GM12892 (cell line): ENCODE results near the gene CHCHD3.

ENCODE experiments used
- DNase-seq: peaks from one replicate; pipeline ENCODE4 v3.0.0; 2011; ENCODE audit not compliant: insufficient read length
- FAIRE-seq: peaks from 2 replicates; lab custom pipeline; 2011; peaks lifted over from hg19 to GRCh38; lab: Jason Lieb, UNC
- POLR2A ChIP-seq: IDR thresholded peaks from 2 replicates; pipeline ENCODE4 v1.6.1; 2011; ENCODE audit warnings: low read depth, low read length, control low read depth
- POLR2AphosphoS5 ChIP-seq: IDR thresholded peaks from 2 replicates; pipeline ENCODE4 v1.6.1; 2011; ENCODE audit warnings: low read depth, low read length, control low read depth
- TAF1 ChIP-seq: IDR thresholded peaks from 2 replicates; pipeline ENCODE4 v1.6.1; 2011; ENCODE audit warnings: low read depth, mild to moderate bottlenecking, control low read depth, low read length, borderline replicate concordance

CHCHD3 gene

GRCh38 chr7:132950725-132951124 lies 131.2 kb downstream of the CHCHD3 start:
- DNase-seq (no peak), FAIRE-seq (no peak)
- TF ChIP-seq POLR2A (no peak), POLR2AphosphoS5 (no peak), TAF1 (no peak)

- no peak for TF ChIP-seq POLR2AphosphoS5
- FAIRE-seq, result no peak
Measured at GRCh38 chr7:132947011-132947410, 134.9 kb downstream of the CHCHD3 start.

GRCh38 chr7:132944774-132945173 lies 137.1 kb downstream of the CHCHD3 start:
- TF ChIP-seq POLR2AphosphoS5, result no peak
- no peak for FAIRE-seq
- DNase-seq, result no peak

More at GRCh38 chr7:132947011-132947410, 134.9 kb downstream of the CHCHD3 start:
- no peak for DNase-seq

- FAIRE-seq (peak; percentile 27), DNase-seq (no peak)
- TF ChIP-seq TAF1, result no peak
- TF ChIP-seq POLR2AphosphoS5, result no peak
Measured at GRCh38 chr7:132943645-132944044, 138.2 kb downstream of the CHCHD3 start.

GRCh38 chr7:132942701-132943100 lies 139.2 kb downstream of the CHCHD3 start:
- no peak for FAIRE-seq
- no peak for DNase-seq
- TF ChIP-seq TAF1 (no peak), POLR2A (no peak), POLR2AphosphoS5 (no peak)

GRCh38 chr7:132941905-132942304 lies 140.0 kb downstream of the CHCHD3 start:
- TF ChIP-seq POLR2A (no peak), POLR2AphosphoS5 (no peak), TAF1 (no peak)
- DNase-seq, result no peak
- no peak for FAIRE-seq

GRCh38 chr7:132941428-132941827 lies 140.5 kb downstream of the CHCHD3 start:
- no peak for FAIRE-seq
- no peak for DNase-seq
- TF ChIP-seq TAF1, result no peak
- no peak for TF ChIP-seq POLR2A
- TF ChIP-seq POLR2AphosphoS5, result no peak

GRCh38 chr7:132940084-132940483 lies 141.8 kb downstream of the CHCHD3 start:
- FAIRE-seq (no peak), DNase-seq (no peak)
- TF ChIP-seq TAF1 (no peak), POLR2AphosphoS5 (no peak), POLR2A (no peak)

GRCh38 chr7:132939495-132939894 lies 142.4 kb downstream of the CHCHD3 start:
- DNase-seq (no peak), FAIRE-seq (no peak)
- TF ChIP-seq POLR2AphosphoS5 (no peak), TAF1 (no peak), POLR2A (no peak)

GRCh38 chr7:132937286-132937685 lies 144.6 kb downstream of the CHCHD3 start:
- no peak for FAIRE-seq
- no peak for TF ChIP-seq POLR2A
- TF ChIP-seq TAF1, result no peak
- TF ChIP-seq POLR2AphosphoS5, result no peak
- DNase-seq, result no peak

GRCh38 chr7:132935608-132936007 lies 146.3 kb downstream of the CHCHD3 start:
- FAIRE-seq (no peak), DNase-seq (no peak)
- TF ChIP-seq TAF1 (no peak), POLR2A (no peak), POLR2AphosphoS5 (no peak)

GRCh38 chr7:132934017-132934416 lies 147.9 kb downstream of the CHCHD3 start:
- DNase-seq (no peak), FAIRE-seq (no peak)
- no peak for TF ChIP-seq POLR2A
- no peak for TF ChIP-seq POLR2AphosphoS5
- TF ChIP-seq TAF1, result no peak

- FAIRE-seq (peak; percentile 27), DNase-seq (no peak)
- no peak for TF ChIP-seq POLR2A
- TF ChIP-seq POLR2AphosphoS5, result no peak
- no peak for TF ChIP-seq TAF1
Measured at GRCh38 chr7:132933072-132933458, 148.8 kb downstream of the CHCHD3 start.
